OCI-LY1 (cell line): ENCODE results near the gene CLEC17A.
"Not testable (repeated sequence)": the region's sequence is repeated elsewhere in the genome, so short reads cannot be mapped to it uniquely, and the experiment has no call there.

Experiments
- H2AFZ ChIP-seq: fragments of 200-600 bp; sonication (generic), shearing (Covaris generic); 2 replicates; pipeline ENCODE4 v1.6.0; 2014; ENCODE audit warnings: antibody characterized with exemption, mild to moderate bottlenecking, low read length
- H3F3A ChIP-seq: fragments of 200-600 bp; sonication (generic), shearing (Covaris generic); 2 replicates; pipeline ENCODE4 v1.6.0; 2014; ENCODE audit warnings: mild to moderate bottlenecking, antibody characterized with exemption, low read length, moderate library complexity; ENCODE audit not compliant: insufficient read depth
- H3K27ac ChIP-seq: fragments of 200-600 bp; sonication (generic); 2 replicates; pipeline ENCODE4 v1.5.1; 2014; ENCODE audit warnings: low read length, mixed run types, mild to moderate bottlenecking, low read depth; ENCODE audit not compliant: poor library complexity, severe bottlenecking
- H3K27me3 ChIP-seq: fragments of 200-600 bp; sonication (generic); 2 replicates; pipeline ENCODE4 v1.6.0; 2014; ENCODE audit warnings: antibody characterized with exemption, mild to moderate bottlenecking, low read length, moderate library complexity; ENCODE audit not compliant: insufficient read depth
- H3K36me3 ChIP-seq: fragments of 200-600 bp; sonication (generic); 2 replicates; pipeline ENCODE4 v1.6.1; 2014; ENCODE audit warnings: mild to moderate bottlenecking, antibody characterized with exemption, low read length, moderate library complexity, mixed read lengths; ENCODE audit not compliant: insufficient read depth
- H3K4me1 ChIP-seq: fragments of 200-600 bp; sonication (generic); 2 replicates; pipeline ENCODE4 v1.5.1; 2014; ENCODE audit warnings: mild to moderate bottlenecking, low read length, moderate library complexity; ENCODE audit not compliant: insufficient read depth, severe bottlenecking
- H3K4me2 ChIP-seq: fragments of 200-600 bp; sonication (generic), shearing (Covaris generic); 2 replicates; pipeline ENCODE4 v1.6.1; 2014; ENCODE audit warnings: low read length
- H3K4me3 ChIP-seq: fragments of 200-600 bp; sonication (generic); 2 replicates; pipeline ENCODE4 v1.5.1; 2014; ENCODE audit warnings: low read length, low read depth, mild to moderate bottlenecking, mixed read lengths; ENCODE audit not compliant: poor library complexity, severe bottlenecking
- H3K79me2 ChIP-seq: fragments of 200-600 bp; shearing (Covaris generic); 2 replicates; pipeline ENCODE4 v1.6.1; 2016; ENCODE audit warnings: mixed run types, low read length, mixed read lengths; ENCODE audit not compliant: insufficient read depth
- H3K9ac ChIP-seq: fragments of 200-600 bp; sonication (generic), shearing (Covaris generic); 2 replicates; pipeline ENCODE4 v1.6.1; 2014; ENCODE audit warnings: mild to moderate bottlenecking, low read length, mixed read lengths
- H3K9me2 ChIP-seq: fragments of 200-600 bp; sonication (generic), shearing (Covaris generic); 2 replicates; pipeline ENCODE4 v1.6.1; 2014; ENCODE audit warnings: low read depth, mild to moderate bottlenecking, low read length, mixed read lengths
- H3K9me3 ChIP-seq: fragments of 200-600 bp; shearing (Covaris generic); 2 replicates; pipeline ENCODE4 v1.6.1; 2014; ENCODE audit warnings: low read length, mixed read lengths
- H4K20me1 ChIP-seq: fragments of 200-600 bp; sonication (generic), shearing (Covaris generic); 2 replicates; pipeline ENCODE4 v1.6.0; 2016; ENCODE audit warnings: mild to moderate bottlenecking, low read length; ENCODE audit not compliant: insufficient read depth
- EZH2 ChIP-seq: fragments of 200-600 bp; sonication (generic), shearing (Covaris generic); IDR thresholded peaks from 2 replicates; pipeline ENCODE4 v1.8.0; 2017; ENCODE audit warnings: borderline replicate concordance, mixed run types, mild to moderate bottlenecking, antibody characterized with exemption, low read length, moderate library complexity, mixed read lengths
- TF ChIP-seq, protein P1 (sequence below): fragments of 200-600 bp; sonication (generic), shearing (Covaris generic); IDR thresholded peaks from 2 replicates; pipeline ENCODE4 v1.5.1; 2017; ENCODE audit warnings: mild to moderate bottlenecking, antibody characterized with exemption, low read length, moderate library complexity, mixed read lengths

The CLEC17A gene

DNA sequence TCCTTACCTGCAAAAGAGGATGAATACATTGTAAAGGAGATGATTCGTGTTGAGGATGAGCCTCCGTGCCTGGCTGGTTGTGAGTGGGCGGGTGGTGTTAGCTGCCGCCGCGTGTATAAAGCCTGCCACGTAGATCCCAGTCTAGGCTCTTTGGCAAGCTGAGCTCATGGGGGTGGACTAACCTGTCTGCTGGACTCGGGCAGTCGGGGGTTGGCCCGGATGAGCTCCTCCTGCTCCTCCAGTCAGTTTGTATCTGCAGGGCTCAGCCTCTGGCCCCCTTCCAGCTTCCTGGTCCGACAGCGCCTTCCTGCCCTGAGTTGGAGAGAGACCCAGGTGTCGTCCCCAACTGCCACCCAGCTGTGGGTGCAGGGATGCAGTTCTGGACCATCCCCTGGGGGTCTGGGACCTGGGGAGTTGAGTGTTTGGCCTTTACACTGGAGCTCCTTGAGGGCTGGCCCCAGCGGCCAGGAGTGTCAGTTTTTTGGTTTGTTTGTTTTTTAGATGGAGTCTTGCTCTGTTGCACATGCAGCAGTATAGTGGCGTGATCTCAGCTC lies 32.6 kb upstream of the CLEC17A start:
- Histone ChIP-seq H4K20me1 (no peaks in the 10 kb centered on the region), H3K9ac (peak overlapping the region; percentile 22; the same call in 1 of the 2 replicates), H3K4me3 (no peak overlapping the region), H3F3A (no peaks in the 10 kb centered on the region), H3K4me2 (peak overlapping the region; percentile 22; the same call in 1 of the 2 replicates), H3K79me2 (no peaks in the 10 kb centered on the region), H3K9me2 (no peaks in the 10 kb centered on the region), H3K27me3 (no peaks in the 10 kb centered on the region), H3K36me3 (peaks cover 4% of the 10 kb centered on the region; the same call in 1 of the 2 replicates), H3K4me1 (peaks cover 25% of the 10 kb centered on the region), H2AFZ (no peak overlapping the region), H3K27ac (peak overlapping the region; percentile 79), H3K9me3 (no peaks in the 10 kb centered on the region)
- TF ChIP-seq, protein P1, sequence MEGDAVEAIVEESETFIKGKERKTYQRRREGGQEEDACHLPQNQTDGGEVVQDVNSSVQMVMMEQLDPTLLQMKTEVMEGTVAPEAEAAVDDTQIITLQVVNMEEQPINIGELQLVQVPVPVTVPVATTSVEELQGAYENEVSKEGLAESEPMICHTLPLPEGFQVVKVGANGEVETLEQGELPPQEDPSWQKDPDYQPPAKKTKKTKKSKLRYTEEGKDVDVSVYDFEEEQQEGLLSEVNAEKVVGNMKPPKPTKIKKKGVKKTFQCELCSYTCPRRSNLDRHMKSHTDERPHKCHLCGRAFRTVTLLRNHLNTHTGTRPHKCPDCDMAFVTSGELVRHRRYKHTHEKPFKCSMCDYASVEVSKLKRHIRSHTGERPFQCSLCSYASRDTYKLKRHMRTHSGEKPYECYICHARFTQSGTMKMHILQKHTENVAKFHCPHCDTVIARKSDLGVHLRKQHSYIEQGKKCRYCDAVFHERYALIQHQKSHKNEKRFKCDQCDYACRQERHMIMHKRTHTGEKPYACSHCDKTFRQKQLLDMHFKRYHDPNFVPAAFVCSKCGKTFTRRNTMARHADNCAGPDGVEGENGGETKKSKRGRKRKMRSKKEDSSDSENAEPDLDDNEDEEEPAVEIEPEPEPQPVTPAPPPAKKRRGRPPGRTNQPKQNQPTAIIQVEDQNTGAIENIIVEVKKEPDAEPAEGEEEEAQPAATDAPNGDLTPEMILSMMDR = no peak
- no peak for TF ChIP-seq EZH2

DNA sequence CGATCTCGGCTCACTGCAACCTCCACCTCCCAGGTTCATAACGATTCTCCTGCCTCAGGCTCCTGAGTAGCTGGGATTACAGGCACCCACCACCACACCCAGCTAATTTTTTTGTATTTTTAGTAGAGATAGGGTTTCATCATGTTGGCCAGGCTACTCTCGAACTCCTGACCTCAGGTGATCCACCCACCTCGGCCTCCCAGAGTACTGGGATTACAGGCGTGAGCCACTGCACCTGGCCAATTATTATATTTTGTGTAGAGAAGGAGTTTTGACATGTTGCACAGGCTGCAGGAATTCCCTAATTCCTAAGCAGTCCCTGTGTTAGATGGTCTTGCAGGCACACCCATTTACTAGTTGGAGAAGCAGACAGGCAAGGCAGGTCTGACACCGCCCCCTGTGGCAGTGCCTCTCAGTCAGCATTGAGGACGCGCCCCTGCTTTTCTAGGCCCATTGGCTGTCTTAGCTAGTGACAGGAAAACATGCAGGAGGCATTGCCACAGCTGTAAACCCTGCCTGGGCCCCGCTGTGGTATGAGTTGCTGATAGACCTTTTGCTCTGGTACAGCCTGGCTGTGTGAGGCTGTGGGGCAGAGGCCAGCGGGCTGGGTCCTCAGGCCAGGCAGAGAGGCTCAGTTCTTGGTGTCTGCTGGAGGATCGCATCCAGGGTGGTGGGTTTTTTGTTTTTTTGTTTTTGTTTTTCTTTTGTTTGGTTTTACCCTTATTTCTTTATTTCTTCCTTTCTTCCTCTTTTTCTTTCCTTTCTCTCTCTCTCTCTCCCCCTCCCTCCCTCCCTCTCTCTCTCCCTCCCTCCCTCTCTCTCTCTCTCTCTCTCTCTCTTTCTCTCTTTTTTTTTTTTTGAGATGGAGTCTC lies 31.5 kb upstream of the CLEC17A start:
- H3K9me3 ChIP-seq, H3K36me3 ChIP-seq, H3K4me3 ChIP-seq, H3K9ac ChIP-seq, H3K4me2 ChIP-seq, H4K20me1 ChIP-seq, H3K79me2 ChIP-seq, H3K9me2 ChIP-seq, H3K27me3 ChIP-seq, H2AFZ ChIP-seq, H3F3A ChIP-seq: not testable (repeated sequence)
- Histone ChIP-seq H3K4me1 (peaks cover 29% of the 10 kb centered on the region), H3K27ac (peak overlapping the region; percentile 79)
- TF ChIP-seq, protein P1 = peak; percentile 60; the same call in 1 of the 2 replicates

DNA sequence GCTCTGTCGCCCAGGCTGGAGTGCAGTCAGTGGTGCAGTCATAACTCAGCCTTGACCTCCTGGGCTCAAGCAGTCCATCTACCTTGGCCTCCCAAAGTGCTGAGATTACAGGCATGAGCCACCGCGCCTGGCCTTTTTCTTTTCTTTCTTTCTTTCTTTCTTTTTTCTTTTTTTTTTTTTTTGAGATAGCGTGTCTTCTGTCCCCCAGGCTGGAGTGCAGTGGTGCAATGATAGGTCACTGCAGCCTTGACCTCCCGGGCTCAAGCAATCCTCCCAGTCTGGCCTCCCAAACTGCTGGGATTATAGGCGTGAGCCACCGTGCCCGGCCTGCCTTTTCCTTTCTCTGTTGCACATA lies 30.9 kb upstream of the CLEC17A start:
- H3K4me1 ChIP-seq = peaks cover 34% of the 10 kb centered on the region
- H3K27ac ChIP-seq = peak overlapping the region; percentile 79
- not testable (repeated sequence) for H3K4me3 ChIP-seq, H2AFZ ChIP-seq, H3F3A ChIP-seq, H3K79me2 ChIP-seq, H3K9me3 ChIP-seq, H4K20me1 ChIP-seq, H3K9ac ChIP-seq, H3K9me2 ChIP-seq, H3K36me3 ChIP-seq, H3K27me3 ChIP-seq, H3K4me2 ChIP-seq
